GM18951 (cell line): Measurements from ENCODE around the gene UTP15.

Experiments
- POLR2A ChIP-seq: IDR thresholded peaks from 4 replicates; pipeline ENCODE4 v1.6.1; 2011; ENCODE audit warnings: mild to moderate bottlenecking; ENCODE audit not compliant: insufficient read length, insufficient read depth; ENCODE audit errors: extremely low read depth
- in situ Hi-C: fragments of 300-500 bp; cut with MboI; formaldehyde crosslinking; loops from one replicate; pipeline ENCODE4 v1.12.0; 2022; ENCODE audit warnings: low sequenced_read_pairs, mixed read lengths, inconsistent platforms; ENCODE audit not compliant: unreplicated experiment

Gene UTP15

GRCh38 chr5:73542020-73542419 is 23.5 kb upstream of the UTP15 start:
- TF ChIP-seq POLR2A, result no peak
- in situ Hi-C loops, result no loop called here

- in situ Hi-C loops, result no loop called here
- TF ChIP-seq POLR2A, result no peak
These were observed 20.8 kb upstream of the UTP15 start for GRCh38 chr5:73544429-73545402.

- in situ Hi-C loops, result no loop called here
- no peak for TF ChIP-seq POLR2A
These were observed 20.2 kb upstream of the UTP15 start for GRCh38 chr5:73545403-73545779.

- in situ Hi-C loops, result no loop called here
- TF ChIP-seq POLR2A, result no peak
These were observed 15.5 kb upstream of the UTP15 start for GRCh38 chr5:73550016-73550415.

- TF ChIP-seq POLR2A, result no peak
- in situ Hi-C loops, result no loop called here
These were observed 12.9 kb upstream of the UTP15 start for GRCh38 chr5:73552642-73553041.

- TF ChIP-seq POLR2A, result no peak
- in situ Hi-C loops, result no loop called here
These were observed 6.6 kb upstream of the UTP15 start for GRCh38 chr5:73558950-73559349.

GRCh38 chr5:73564018-73564417 is 1.5 kb upstream of the UTP15 start:
- in situ Hi-C loops, result no loop called here
- no peak for TF ChIP-seq POLR2A

GRCh38 chr5:73564675-73565074 is 868 bp upstream of the UTP15 start:
- TF ChIP-seq POLR2A, result no peak
- in situ Hi-C loops, result no loop called here

GRCh38 chr5:73565969-73566547 is 515 bp downstream of the UTP15 start:
- in situ Hi-C loops, result no loop called here
- TF ChIP-seq POLR2A, result no peak

- TF ChIP-seq POLR2A, result no peak
- in situ Hi-C loops, result no loop called here
These were observed 17.0 kb downstream of the UTP15 start for GRCh38 chr5:73582285-73583145.

- no peak for TF ChIP-seq POLR2A
- in situ Hi-C loops, result no loop called here
These were observed 22.4 kb downstream of the UTP15 start for GRCh38 chr5:73587923-73588322.

- in situ Hi-C loops, result loop anchor here (5.0 kb wide), 1 partner anchor 201 kb away; no protein-coding TSS in a partner anchor
- no peak for TF ChIP-seq POLR2A
These were observed 25.7 kb downstream of the UTP15 start for GRCh38 chr5:73591102-73591695.
